ENCODE data around the gene ZHX3. TPM values are rescaled to one million over a fixed set of nuclear protein-coding genes. Genes with fewer than 3 reads are reported as not detected.
A peak's percentile ranks its signal among the peaks of the same experiment; 100 is the strongest.

Gene ZHX3
- total and polyA plus RNA-seq, 2 donors (not counting 1 experiment from before 2014, with no cell fraction given), result 4.3 to 22.2 TPM

DNA sequence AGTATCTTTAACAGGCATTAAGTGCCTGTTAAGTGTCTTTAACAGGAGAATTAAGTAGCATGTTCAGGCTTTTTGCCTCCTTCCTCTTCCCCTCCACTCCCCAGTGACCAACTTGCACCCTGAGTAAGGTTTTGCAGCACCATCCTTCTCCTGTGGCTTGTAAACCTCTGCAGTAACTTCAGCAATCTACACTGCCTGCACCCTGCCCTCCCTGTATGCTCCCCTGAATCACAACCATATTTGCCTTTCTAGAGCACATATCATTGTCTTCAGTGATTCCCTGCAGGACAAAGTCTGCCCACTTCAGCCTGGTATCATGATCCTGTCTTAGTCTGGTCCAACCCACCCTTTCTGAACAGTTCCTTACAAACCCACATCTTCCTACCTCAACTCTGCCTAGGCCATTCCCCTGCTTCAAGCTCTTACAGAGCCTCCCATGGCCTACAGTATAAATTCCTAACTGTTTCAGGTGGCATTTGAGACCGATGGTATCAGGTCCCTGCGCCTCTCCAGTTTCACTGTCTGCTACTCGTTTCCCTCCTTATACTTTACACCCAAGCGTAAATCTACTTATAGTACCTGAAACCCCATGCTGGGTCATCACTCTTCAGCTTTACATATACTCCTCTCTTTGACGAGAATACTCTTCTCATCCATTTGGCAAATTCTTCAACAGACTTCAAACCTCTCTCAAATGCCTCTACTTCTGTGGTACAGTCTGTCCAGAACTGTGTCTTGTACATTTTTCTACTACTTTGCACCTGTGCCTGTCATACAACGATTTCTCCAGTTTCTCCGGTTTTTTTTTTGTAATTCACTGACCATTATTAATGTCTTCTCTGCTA lies 69.8 kb downstream of the ZHX3 start:
- H3K9ac ChIP-seq (ENCODE audit: low read length), result peak overlapping the region; percentile 46
- peak overlapping the region; percentile 40 for H2AFZ ChIP-seq (ENCODE audit: insufficient read depth, low read depth, low read length, poor library complexity, severe bottlenecking)
- no peaks in the 10 kb centered on the region for H3K36me3 ChIP-seq (replicated peaks in 1 of 2; ENCODE audit: control extremely low read depth in 1 of 2, control insufficient read depth in 1 of 2, extremely low read depth in 1 of 2, insufficient read depth in 2 of 2, low read length in 1 of 2)
- ChIA-PET POLR2A (no interaction called here), CTCF (interaction anchor here (0.7 to 1.7 kb wide), 6 partner anchors 15 to 107 kb away, joined by 3 to 5 read pairs (median 4); no protein-coding TSS in a partner anchor)
- Mint-ChIP-seq H3K4me3 (peak overlapping the region; percentile 67), H3K4me1 (peaks cover 65% of the 10 kb centered on the region), H3K9me3 (ENCODE audit: insufficient read depth) (no peaks in the 10 kb centered on the region), H3K27ac (peak overlapping the region; percentile 85), H3K27me3 (no peaks in the 10 kb centered on the region)
- H3K27me3 ChIP-seq (replicated peaks in 1 of 4; ENCODE audit: control extremely low read depth in 1 of 4, control insufficient read depth in 3 of 4, insufficient read depth in 4 of 4, low read length in 3 of 4), result no peaks in the 10 kb centered on the region
- peak overlapping the region; percentile 1 to 49 for H3K27ac ChIP-seq (ENCODE audit: low read length in 2 of 2)
- no peaks in the 10 kb centered on the region for H3K79me2 ChIP-seq (ENCODE audit: control insufficient read depth, insufficient read depth, low read length)
- no peak for DNase-seq
- H4K20me1 ChIP-seq (ENCODE audit: control insufficient read depth, insufficient read depth, low read length, poor library complexity, severe bottlenecking), result no peaks in the 10 kb centered on the region
- no peak for ATAC-seq (ENCODE audit: low read depth)
- no peak overlapping the region for H3K4me3 ChIP-seq (ENCODE audit: control extremely low read depth in 1 of 5, extremely low read depth in 1 of 5, insufficient read depth in 1 of 5, low read depth in 2 of 5, low read length in 4 of 5)
- WGBS (ENCODE audit: insufficient coverage), result 95% methylated on average over 7 of the region's 7 CpGs
- peaks cover 65 to 71% of the 10 kb centered on the region in 2 donors for H3K4me1 ChIP-seq (ENCODE audit: control insufficient read depth in 2 of 2, insufficient read depth in 2 of 2, low read length in 2 of 2)
- no peak for TF ChIP-seq EZH2 (IDR thresholded peaks at IDR 0.05; ENCODE audit: borderline replicate concordance, insufficient read depth, low read depth, low read length, poor library complexity, severe bottlenecking)
- TF ChIP-seq, protein P1, sequence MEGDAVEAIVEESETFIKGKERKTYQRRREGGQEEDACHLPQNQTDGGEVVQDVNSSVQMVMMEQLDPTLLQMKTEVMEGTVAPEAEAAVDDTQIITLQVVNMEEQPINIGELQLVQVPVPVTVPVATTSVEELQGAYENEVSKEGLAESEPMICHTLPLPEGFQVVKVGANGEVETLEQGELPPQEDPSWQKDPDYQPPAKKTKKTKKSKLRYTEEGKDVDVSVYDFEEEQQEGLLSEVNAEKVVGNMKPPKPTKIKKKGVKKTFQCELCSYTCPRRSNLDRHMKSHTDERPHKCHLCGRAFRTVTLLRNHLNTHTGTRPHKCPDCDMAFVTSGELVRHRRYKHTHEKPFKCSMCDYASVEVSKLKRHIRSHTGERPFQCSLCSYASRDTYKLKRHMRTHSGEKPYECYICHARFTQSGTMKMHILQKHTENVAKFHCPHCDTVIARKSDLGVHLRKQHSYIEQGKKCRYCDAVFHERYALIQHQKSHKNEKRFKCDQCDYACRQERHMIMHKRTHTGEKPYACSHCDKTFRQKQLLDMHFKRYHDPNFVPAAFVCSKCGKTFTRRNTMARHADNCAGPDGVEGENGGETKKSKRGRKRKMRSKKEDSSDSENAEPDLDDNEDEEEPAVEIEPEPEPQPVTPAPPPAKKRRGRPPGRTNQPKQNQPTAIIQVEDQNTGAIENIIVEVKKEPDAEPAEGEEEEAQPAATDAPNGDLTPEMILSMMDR (IDR thresholded peaks at IDR 0.05), result no peak
- no peaks in the 10 kb centered on the region for H3K9me3 ChIP-seq (ENCODE audit: control extremely low read depth in 1 of 3, control insufficient read depth in 2 of 3, insufficient read depth in 1 of 3, low read length in 2 of 3)
- intact Hi-C loops (cut with micrococcal nuclease), result loop anchor here (5.0 kb wide), 2 partner anchors 60 to 110 kb away; partner anchors contain the start of gene PLCG1
- peak overlapping the region; percentile 65 for H3K4me2 ChIP-seq (replicated peaks; ENCODE audit: low read depth, low read length, poor library complexity, severe bottlenecking)

Measured in B cell (primary cell).